Parathyroid adenoma (tissue), 2 donors: Measurements from ENCODE around the gene ADCY1.

Experiments
- H2AFZ ChIP-seq: fragments of 300-600 bp; sonication (generic); one replicate; pipeline ENCODE4 v1.7.0; 2017; ENCODE audit warnings: antibody characterized with exemption, mild to moderate bottlenecking
- H3K27ac ChIP-seq: fragments of 300-600 bp; sonication (generic); one replicate; pipeline ENCODE4 v1.7.0; 2017
- H3K27me3 ChIP-seq: fragments of 300-600 bp; sonication (generic); one replicate; pipeline ENCODE4 v1.7.0; 2017; ENCODE audit warnings: low read length; ENCODE audit not compliant: control insufficient read depth, insufficient read depth
- H3K36me3 ChIP-seq: fragments of 300-600 bp; sonication (generic); one replicate; pipeline ENCODE4 v1.7.0; 2017; ENCODE audit warnings: low read length; ENCODE audit not compliant: control insufficient read depth, insufficient read depth
- H3K4me1 ChIP-seq: fragments of 300-600 bp; sonication (generic); one replicate; pipeline ENCODE4 v1.7.0; 2017; ENCODE audit warnings: control low read depth
- H3K4me2 ChIP-seq: fragments of 300-600 bp; sonication (generic); one replicate; pipeline ENCODE4 v1.7.0; 2017; ENCODE audit warnings: low read length
- H3K4me3 ChIP-seq: fragments of 300-600 bp; sonication (generic); one replicate; pipeline ENCODE4 v1.7.0; 2017; ENCODE audit warnings: low read depth, low read length
- H3K79me2 ChIP-seq: fragments of 300-600 bp; sonication (generic); one replicate; pipeline ENCODE4 v1.7.0; 2017; ENCODE audit warnings: control low read depth
- H3K9ac ChIP-seq: fragments of 300-600 bp; sonication (generic); one replicate; pipeline ENCODE4 v1.7.0; 2017; ENCODE audit warnings: mild to moderate bottlenecking
- H3K9me3 ChIP-seq: fragments of 300-600 bp; sonication (generic); one replicate; pipeline ENCODE4 v1.7.0; 2017; ENCODE audit warnings: low read length; ENCODE audit not compliant: control insufficient read depth
- TF ChIP-seq, protein P1 (sequence below): fragments of 300-600 bp; sonication (generic); IDR thresholded peaks from one replicate; pipeline ENCODE4 v1.7.0; 2017; ENCODE audit warnings: antibody characterized with exemption, mild to moderate bottlenecking
- donor health status: primary hyperparathyroidism.

The ADCY1 gene

DNA sequence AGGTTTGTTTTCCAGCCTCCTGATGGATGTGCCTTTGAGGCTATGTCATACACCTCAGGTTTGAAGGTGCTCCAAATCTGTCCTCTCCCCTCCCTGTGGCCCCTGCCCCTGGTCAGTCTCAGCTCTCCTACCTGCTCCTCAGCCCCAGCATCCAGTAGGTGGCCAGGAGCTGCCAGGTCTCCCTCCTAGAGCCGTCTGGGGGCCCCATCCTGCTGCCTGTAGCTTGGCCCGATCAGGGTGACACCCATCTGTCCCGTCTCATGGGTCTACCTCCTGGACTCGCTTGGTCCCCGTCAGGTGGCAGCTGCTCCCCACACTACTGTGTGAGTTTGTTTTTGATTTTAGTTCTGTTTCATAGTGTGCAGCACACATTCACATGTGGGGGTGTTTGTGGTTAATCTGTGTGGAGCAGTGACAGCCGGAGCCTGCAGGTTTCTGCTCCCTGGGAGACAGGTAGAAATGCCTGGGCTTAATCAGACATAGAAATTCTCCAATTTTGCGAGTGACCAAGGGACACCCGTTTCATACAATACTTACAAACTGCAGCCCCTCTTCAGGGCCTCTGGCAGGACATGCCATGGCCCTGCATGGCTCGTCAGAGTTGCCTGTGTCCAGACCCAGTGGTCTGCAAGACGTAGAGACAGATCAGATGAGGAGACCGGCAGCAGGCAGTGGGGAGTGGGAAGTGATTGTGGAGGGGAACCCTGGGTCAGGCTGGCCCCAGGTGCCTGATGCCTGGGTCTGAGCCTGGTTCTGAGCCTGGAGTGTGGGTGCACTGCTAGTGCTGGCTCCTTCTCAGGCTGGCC, 17.1 kb downstream of the ADCY1 start:
- H3K4me3 ChIP-seq = no peak overlapping the region
- H3K4me2 ChIP-seq = no peak overlapping the region
- H3K36me3 ChIP-seq = no peaks in the 10 kb centered on the region
- TF ChIP-seq, protein P1, sequence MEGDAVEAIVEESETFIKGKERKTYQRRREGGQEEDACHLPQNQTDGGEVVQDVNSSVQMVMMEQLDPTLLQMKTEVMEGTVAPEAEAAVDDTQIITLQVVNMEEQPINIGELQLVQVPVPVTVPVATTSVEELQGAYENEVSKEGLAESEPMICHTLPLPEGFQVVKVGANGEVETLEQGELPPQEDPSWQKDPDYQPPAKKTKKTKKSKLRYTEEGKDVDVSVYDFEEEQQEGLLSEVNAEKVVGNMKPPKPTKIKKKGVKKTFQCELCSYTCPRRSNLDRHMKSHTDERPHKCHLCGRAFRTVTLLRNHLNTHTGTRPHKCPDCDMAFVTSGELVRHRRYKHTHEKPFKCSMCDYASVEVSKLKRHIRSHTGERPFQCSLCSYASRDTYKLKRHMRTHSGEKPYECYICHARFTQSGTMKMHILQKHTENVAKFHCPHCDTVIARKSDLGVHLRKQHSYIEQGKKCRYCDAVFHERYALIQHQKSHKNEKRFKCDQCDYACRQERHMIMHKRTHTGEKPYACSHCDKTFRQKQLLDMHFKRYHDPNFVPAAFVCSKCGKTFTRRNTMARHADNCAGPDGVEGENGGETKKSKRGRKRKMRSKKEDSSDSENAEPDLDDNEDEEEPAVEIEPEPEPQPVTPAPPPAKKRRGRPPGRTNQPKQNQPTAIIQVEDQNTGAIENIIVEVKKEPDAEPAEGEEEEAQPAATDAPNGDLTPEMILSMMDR = no peak
- H3K79me2 ChIP-seq = no peaks in the 10 kb centered on the region
- H2AFZ ChIP-seq = no peak overlapping the region
- no peaks in the 10 kb centered on the region for H3K4me1 ChIP-seq
- no peaks in the 10 kb centered on the region for H3K27me3 ChIP-seq
- H3K27ac ChIP-seq = no peak overlapping the region
- H3K9me3 ChIP-seq = no peaks in the 10 kb centered on the region
- H3K9ac ChIP-seq = no peak overlapping the region

DNA sequence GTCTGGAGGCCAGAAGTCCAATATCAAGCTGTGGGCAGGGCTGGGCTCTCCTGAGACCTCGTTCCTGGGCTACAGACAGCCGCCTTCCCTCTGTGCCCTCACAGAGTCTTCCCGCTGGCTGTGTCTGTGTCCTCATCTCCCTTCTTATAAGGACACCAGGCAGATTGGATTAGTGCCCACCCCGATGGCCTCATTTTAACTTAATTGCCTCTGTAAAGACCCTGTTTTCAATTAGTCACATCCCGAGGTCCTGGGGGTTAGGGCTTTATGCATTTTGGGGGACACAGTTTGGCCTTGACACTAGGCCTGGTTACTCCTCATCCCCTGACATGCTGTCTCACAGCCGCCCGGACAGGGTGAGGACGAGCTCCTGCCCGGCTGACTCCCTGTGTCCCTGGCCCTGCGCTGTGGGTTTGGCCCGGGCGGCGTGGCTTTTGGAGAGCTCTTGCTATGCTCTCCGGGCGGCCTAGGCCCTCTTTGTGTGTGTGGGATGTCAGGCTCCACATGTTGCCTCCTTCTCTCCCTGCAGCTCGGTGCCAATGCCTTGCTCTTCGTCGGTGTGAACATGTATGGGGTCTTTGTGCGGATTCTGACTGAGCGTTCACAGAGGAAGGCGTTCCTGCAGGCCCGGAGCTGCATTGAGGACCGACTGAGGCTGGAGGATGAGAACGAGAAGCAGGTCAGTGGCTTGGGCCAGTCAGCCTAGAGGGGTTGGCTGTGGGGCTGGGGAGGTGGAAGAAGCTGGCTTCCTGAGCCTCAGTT, 18.2 kb downstream of the ADCY1 start:
- Histone ChIP-seq H3K27ac (no peak overlapping the region), H3K9ac (no peak overlapping the region), H3K27me3 (no peaks in the 10 kb centered on the region), H2AFZ (no peak overlapping the region), H3K4me2 (no peak overlapping the region), H3K4me1 (no peaks in the 10 kb centered on the region), H3K36me3 (no peaks in the 10 kb centered on the region), H3K79me2 (no peaks in the 10 kb centered on the region), H3K4me3 (no peak overlapping the region), H3K9me3 (no peaks in the 10 kb centered on the region)
- TF ChIP-seq, protein P1 = no peak

DNA sequence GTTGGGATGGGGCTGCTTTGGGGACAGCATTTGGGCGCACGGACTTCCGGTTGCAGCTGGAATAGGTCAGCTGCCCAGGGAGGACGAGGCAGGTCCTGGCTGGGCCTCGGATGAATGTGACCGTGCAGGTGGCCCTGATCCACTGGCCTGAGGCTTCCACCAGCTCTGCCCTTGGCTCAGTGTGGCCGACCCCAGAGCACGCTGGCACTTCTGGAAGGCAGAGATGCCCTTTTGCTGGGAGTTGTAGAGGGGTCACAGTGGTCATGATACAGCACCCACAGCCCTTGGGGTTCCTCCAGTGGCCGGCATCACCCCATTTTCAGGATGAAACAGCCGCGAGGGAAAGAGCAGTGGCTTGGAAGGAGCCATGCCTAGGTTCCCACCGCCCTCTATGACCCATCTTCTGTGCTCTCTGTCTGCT, 19.0 kb downstream of the ADCY1 start:
- Histone ChIP-seq H3K79me2 (no peaks in the 10 kb centered on the region), H3K36me3 (no peaks in the 10 kb centered on the region), H3K9me3 (no peaks in the 10 kb centered on the region), H3K27ac (no peak overlapping the region), H3K4me2 (no peak overlapping the region), H2AFZ (no peak overlapping the region), H3K4me1 (no peaks in the 10 kb centered on the region), H3K27me3 (no peaks in the 10 kb centered on the region), H3K4me3 (no peak overlapping the region), H3K9ac (no peak overlapping the region)
- TF ChIP-seq, protein P1 = no peak

DNA sequence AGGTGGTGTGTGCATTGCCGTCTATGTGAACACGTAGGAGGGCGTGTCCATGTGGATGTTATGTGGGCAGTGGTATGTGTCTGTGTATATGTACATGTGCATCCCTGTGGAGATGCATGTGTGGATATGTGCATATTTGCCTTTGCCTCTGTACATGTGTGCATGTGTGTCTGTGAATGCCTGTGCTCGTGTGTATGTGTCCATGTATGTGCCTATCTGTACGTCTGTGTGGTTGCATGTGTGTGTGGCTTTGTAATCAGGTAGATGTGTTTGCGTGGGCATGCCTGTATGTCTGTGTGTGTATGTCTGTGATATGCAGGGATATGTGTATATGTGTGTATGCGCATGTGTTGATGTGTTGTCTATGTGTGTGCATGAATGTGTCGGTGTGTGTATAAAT, 19.7 kb downstream of the ADCY1 start:
- Histone ChIP-seq H3K9me3 (no peaks in the 10 kb centered on the region), H3K4me3 (no peak overlapping the region), H3K27me3 (no peaks in the 10 kb centered on the region), H3K27ac (no peak overlapping the region), H3K4me2 (no peak overlapping the region), H3K4me1 (no peaks in the 10 kb centered on the region), H2AFZ (no peak overlapping the region), H3K79me2 (no peaks in the 10 kb centered on the region), H3K9ac (no peak overlapping the region), H3K36me3 (no peaks in the 10 kb centered on the region)
- TF ChIP-seq, protein P1 = no peak
